ENCODE results near the gene PLAC8L1.

The PLAC8L1 gene

DNA sequence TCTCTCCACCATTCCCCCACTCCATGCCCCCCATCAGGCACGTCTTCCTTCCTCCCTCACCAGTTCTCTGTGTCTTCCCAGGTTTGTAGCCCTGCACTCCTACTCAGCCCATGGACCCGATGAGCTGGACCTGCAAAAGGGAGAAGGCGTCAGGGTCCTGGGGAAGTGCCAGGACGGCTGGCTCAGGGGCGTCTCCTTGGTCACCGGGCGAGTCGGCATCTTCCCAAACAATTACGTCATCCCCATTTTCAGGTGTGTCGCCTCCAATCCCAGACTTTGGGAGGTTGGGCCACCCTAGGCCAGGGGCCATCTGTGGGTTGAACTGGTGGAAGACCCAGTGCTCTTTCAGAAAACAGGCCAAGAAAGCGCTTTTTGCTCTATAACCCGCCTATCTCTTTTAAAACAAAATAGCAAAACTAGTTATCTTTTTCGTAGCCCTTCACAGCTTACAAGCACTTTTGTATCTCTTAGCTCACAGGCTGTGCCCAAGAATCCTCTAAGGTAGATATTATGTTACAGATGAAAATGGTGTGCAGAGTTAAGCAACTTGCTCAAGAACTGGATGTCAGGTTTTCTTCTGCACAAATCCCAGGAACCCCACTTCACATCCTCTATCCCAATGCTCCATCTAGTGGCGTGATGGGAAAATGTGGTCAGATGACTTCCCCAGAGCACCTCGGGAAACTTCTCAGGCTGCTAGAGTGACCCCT lies 56.2 kb downstream of the PLAC8L1 start:
- no peaks in the 10 kb centered on the region for H3K4me1 ChIP-seq (ENCODE audit: insufficient read depth, insufficient read length)
- no peaks in the 10 kb centered on the region for H3K36me3 ChIP-seq (ENCODE audit: insufficient read depth, insufficient read length, low read length)
- DNase-seq (ENCODE audit: low read depth, low spot score) = peak; percentile 63
- no peak overlapping the region for H3K4me3 ChIP-seq (ENCODE audit: insufficient read length, low read depth)
- H3K9ac ChIP-seq (ENCODE audit: insufficient read length, low read depth) = no peak overlapping the region
- no peaks in the 10 kb centered on the region for H3K9me3 ChIP-seq (ENCODE audit: insufficient read depth, low read length)
- no peaks in the 10 kb centered on the region for H3K27me3 ChIP-seq (ENCODE audit: insufficient read depth, insufficient read length)
- TF ChIP-seq SUZ12 (IDR thresholded peaks at IDR 0.05; ENCODE audit: extremely low read depth, insufficient read depth, insufficient read length) = no peak
- TF ChIP-seq YY1 (IDR thresholded peaks at IDR 0.05; ENCODE audit: insufficient read depth, insufficient read length) = no peak
- TF ChIP-seq ZNF274 (IDR thresholded peaks at IDR 0.05; ENCODE audit: low read depth, low read length) = no peak

DNA sequence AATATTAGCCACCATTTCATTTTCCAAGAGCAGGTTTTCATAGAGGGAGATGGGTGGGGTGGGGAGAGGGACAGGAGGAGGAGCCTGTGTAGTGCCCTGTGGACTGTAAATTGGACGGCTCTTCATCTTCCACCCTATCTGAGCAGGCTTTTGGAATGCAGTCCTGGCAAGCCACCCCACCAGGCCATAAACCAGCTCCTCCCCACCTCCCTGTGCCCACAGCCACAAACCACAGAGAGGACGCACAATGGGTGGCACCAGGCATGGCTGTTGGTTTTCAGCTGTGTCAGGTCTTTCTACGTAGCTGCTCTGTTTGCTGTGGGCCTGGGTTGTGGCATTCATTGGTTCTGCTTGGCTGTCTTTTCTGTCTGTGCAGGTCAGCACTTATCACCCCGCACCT lies 58.0 kb downstream of the PLAC8L1 start:
- Histone ChIP-seq H3K36me3 (ENCODE audit: insufficient read depth, insufficient read length, low read length) (no peaks in the 10 kb centered on the region), H3K4me3 (ENCODE audit: insufficient read length, low read depth) (no peak overlapping the region), H3K9ac (ENCODE audit: insufficient read length, low read depth) (no peak overlapping the region), H3K4me1 (ENCODE audit: insufficient read depth, insufficient read length) (no peaks in the 10 kb centered on the region), H3K9me3 (ENCODE audit: insufficient read depth, low read length) (no peaks in the 10 kb centered on the region), H3K27me3 (ENCODE audit: insufficient read depth, insufficient read length) (no peaks in the 10 kb centered on the region)
- no peak for TF ChIP-seq YY1 (IDR thresholded peaks at IDR 0.05; ENCODE audit: insufficient read depth, insufficient read length)
- TF ChIP-seq ZNF274 (IDR thresholded peaks at IDR 0.05; ENCODE audit: low read depth, low read length) = no peak
- no peak for TF ChIP-seq SUZ12 (IDR thresholded peaks at IDR 0.05; ENCODE audit: extremely low read depth, insufficient read depth, insufficient read length)
- DNase-seq (ENCODE audit: low read depth, low spot score) = no peak

DNA sequence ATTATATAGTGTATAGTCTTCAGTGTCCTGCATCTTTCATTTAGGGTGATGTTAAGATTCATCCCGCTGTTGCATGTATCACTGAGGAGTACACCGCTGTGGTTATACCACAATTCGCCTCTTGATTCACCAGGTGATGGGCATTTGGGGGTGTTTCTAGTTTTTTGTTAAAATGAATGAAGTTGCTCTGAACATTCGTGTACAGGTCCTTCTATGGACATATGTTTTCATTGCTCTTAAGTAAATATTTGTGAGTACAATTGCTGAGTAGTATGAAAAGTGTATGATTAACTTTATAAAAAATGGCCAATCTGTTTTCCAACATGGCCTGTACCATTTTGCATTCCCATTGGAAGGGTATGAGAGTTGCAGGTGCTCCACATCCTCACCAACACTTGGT lies 61.7 kb downstream of the PLAC8L1 start:
- DNase-seq (ENCODE audit: low read depth, low spot score) = no peak
- Histone ChIP-seq H3K27me3 (ENCODE audit: insufficient read depth, insufficient read length) (no peaks in the 10 kb centered on the region), H3K36me3 (ENCODE audit: insufficient read depth, insufficient read length, low read length) (no peaks in the 10 kb centered on the region), H3K4me1 (ENCODE audit: insufficient read depth, insufficient read length) (no peaks in the 10 kb centered on the region), H3K9me3 (ENCODE audit: insufficient read depth, low read length) (no peaks in the 10 kb centered on the region), H3K4me3 (ENCODE audit: insufficient read length, low read depth) (no peak overlapping the region), H3K9ac (ENCODE audit: insufficient read length, low read depth) (no peak overlapping the region)
- TF ChIP-seq ZNF274 (IDR thresholded peaks at IDR 0.05; ENCODE audit: low read depth, low read length) = no peak
- TF ChIP-seq YY1 (IDR thresholded peaks at IDR 0.05; ENCODE audit: insufficient read depth, insufficient read length) = no peak
- no peak for TF ChIP-seq SUZ12 (IDR thresholded peaks at IDR 0.05; ENCODE audit: extremely low read depth, insufficient read depth, insufficient read length)

DNA sequence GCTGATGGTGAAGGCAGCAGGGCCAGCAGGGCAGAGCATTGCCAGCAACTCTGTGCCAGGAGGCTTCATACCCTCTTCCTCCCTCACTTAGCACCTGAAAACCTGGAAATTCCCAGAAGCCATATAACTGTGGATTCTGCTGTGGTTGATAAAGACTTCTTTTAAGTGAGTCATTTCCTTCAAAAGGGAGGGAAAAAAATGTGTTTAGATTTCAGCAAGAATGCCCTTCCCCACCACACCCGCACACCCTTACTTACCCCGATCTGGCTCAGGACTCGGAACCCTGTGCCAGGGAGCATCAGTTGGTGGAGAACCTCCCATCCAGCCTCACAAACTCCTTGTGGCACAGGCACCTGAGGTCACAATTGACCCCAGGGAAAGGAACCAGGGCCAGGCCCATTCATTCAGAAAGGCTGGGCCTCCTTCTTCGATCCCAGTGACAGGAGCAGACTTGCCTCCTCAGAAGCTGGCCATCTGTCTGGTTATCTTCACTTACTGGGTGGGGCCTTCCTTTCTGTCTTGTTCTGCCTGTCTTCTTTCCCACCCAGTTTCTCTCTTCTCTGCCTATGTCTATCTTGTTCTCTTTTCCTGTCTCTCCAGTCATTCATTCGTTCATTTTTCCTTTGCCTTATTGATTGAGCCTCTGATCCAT lies 62.6 kb downstream of the PLAC8L1 start:
- TF ChIP-seq ZNF274 (IDR thresholded peaks at IDR 0.05; ENCODE audit: low read depth, low read length) = no peak
- no peak for TF ChIP-seq SUZ12 (IDR thresholded peaks at IDR 0.05; ENCODE audit: extremely low read depth, insufficient read depth, insufficient read length)
- no peak for TF ChIP-seq YY1 (IDR thresholded peaks at IDR 0.05; ENCODE audit: insufficient read depth, insufficient read length)
- DNase-seq (ENCODE audit: low read depth, low spot score) = no peak
- H3K27me3 ChIP-seq (ENCODE audit: insufficient read depth, insufficient read length) = no peaks in the 10 kb centered on the region
- no peak overlapping the region for H3K9ac ChIP-seq (ENCODE audit: insufficient read length, low read depth)
- H3K9me3 ChIP-seq (ENCODE audit: insufficient read depth, low read length) = no peaks in the 10 kb centered on the region
- H3K4me1 ChIP-seq (ENCODE audit: insufficient read depth, insufficient read length) = no peaks in the 10 kb centered on the region
- H3K36me3 ChIP-seq (ENCODE audit: insufficient read depth, insufficient read length, low read length) = no peaks in the 10 kb centered on the region
- no peak overlapping the region for H3K4me3 ChIP-seq (ENCODE audit: insufficient read length, low read depth)

DNA sequence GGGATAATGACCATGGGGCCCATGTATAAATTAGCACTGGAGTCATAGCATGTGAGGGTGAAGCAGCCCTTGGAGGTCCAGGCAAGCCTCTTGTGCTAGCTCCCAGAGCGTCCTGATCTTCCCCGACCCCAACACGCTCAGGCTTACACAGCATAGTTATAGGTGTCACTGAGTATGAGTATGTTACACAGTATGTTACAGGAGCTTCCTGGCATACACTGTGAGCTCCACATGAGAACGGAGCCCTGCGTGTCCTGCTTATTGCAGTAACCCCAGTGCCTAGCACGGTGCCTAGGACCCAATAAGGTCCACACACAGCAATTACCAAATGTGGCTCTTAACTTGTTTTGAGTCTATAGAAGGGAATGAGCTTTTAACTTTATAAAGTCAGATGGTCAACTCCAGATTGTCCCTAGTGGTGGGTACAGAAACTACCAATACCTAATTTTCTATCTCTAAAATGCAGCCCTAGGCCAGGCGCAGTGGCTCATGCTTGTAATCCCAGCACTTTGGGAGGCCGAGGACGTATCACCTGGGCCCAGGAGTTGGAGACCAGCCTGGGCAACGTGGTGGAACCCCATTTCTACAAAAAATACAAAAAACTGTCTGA lies 64.1 kb downstream of the PLAC8L1 start:
- Histone ChIP-seq H3K27me3 (ENCODE audit: insufficient read depth, insufficient read length) (no peaks in the 10 kb centered on the region), H3K36me3 (ENCODE audit: insufficient read depth, insufficient read length, low read length) (no peaks in the 10 kb centered on the region), H3K9me3 (ENCODE audit: insufficient read depth, low read length) (no peaks in the 10 kb centered on the region), H3K9ac (ENCODE audit: insufficient read length, low read depth) (no peak overlapping the region), H3K4me3 (ENCODE audit: insufficient read length, low read depth) (no peak overlapping the region), H3K4me1 (ENCODE audit: insufficient read depth, insufficient read length) (no peaks in the 10 kb centered on the region)
- no peak for DNase-seq (ENCODE audit: low read depth, low spot score)
- TF ChIP-seq SUZ12 (IDR thresholded peaks at IDR 0.05; ENCODE audit: extremely low read depth, insufficient read depth, insufficient read length) (no peak), YY1 (IDR thresholded peaks at IDR 0.05; ENCODE audit: insufficient read depth, insufficient read length) (no peak), ZNF274 (IDR thresholded peaks at IDR 0.05; ENCODE audit: low read depth, low read length) (no peak)

DNA sequence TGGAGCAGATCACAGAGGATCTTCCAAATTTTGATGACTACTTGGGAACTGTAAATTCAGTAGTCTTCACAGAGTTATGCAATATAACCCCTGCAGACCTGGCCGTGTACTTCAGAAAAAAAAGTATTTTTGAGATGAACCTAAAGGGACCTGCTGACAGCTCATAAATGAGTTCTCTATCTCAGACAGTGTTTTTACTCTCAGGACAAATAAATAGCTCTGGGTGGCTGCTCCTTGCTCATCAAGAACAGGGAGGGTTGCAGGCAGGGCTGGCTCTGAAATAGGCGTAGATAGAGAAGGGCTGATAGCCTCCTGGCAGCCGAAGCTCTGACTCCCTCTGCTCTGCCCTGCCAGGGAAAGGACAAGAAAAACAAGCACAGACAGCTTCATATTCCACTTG lies 64.8 kb downstream of the PLAC8L1 start:
- H3K27me3 ChIP-seq (ENCODE audit: insufficient read depth, insufficient read length) = no peaks in the 10 kb centered on the region
- no peaks in the 10 kb centered on the region for H3K36me3 ChIP-seq (ENCODE audit: insufficient read depth, insufficient read length, low read length)
- TF ChIP-seq SUZ12 (IDR thresholded peaks at IDR 0.05; ENCODE audit: extremely low read depth, insufficient read depth, insufficient read length) (no peak), YY1 (IDR thresholded peaks at IDR 0.05; ENCODE audit: insufficient read depth, insufficient read length) (no peak), ZNF274 (IDR thresholded peaks at IDR 0.05; ENCODE audit: low read depth, low read length) (no peak)

DNA sequence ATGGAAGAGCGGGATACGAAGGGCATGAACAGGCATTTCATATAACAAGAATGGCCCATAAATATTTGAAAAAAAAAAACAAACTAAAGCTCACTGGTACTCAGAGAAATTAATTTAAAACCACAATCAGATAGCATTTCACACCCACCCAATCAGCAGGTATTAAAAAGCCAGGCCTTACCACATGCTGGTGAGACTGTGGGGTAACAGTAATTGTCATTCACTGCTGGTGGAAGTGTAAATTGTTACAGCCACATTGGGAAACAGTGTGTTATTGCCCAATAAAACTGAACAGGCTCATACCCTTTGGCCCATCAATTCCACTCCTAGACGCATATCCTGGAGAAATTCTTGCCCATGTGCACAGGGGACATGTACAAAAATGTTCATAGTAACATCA lies 66.0 kb downstream of the PLAC8L1 start:
- Histone ChIP-seq H3K36me3 (ENCODE audit: insufficient read depth, insufficient read length, low read length) (no peaks in the 10 kb centered on the region), H3K9me3 (ENCODE audit: insufficient read depth, low read length) (no peaks in the 10 kb centered on the region), H3K9ac (ENCODE audit: insufficient read length, low read depth) (no peak overlapping the region), H3K4me1 (ENCODE audit: insufficient read depth, insufficient read length) (no peaks in the 10 kb centered on the region), H3K4me3 (ENCODE audit: insufficient read length, low read depth) (no peak overlapping the region), H3K27me3 (ENCODE audit: insufficient read depth, insufficient read length) (no peaks in the 10 kb centered on the region)
- no peak for TF ChIP-seq ZNF274 (IDR thresholded peaks at IDR 0.05; ENCODE audit: low read depth, low read length)
- no peak for TF ChIP-seq SUZ12 (IDR thresholded peaks at IDR 0.05; ENCODE audit: extremely low read depth, insufficient read depth, insufficient read length)
- no peak for TF ChIP-seq YY1 (IDR thresholded peaks at IDR 0.05; ENCODE audit: insufficient read depth, insufficient read length)
- DNase-seq (ENCODE audit: low read depth, low spot score) = no peak

More for the DNA sequence above, 64.8 kb downstream of the PLAC8L1 start:
- DNase-seq (ENCODE audit: low read depth, low spot score) = no peak
- Histone ChIP-seq H3K4me1 (ENCODE audit: insufficient read depth, insufficient read length) (no peaks in the 10 kb centered on the region), H3K9ac (ENCODE audit: insufficient read length, low read depth) (no peak overlapping the region), H3K4me3 (ENCODE audit: insufficient read length, low read depth) (no peak overlapping the region), H3K9me3 (ENCODE audit: insufficient read depth, low read length) (no peaks in the 10 kb centered on the region)
